HG02798 (cell line): Measurements from ENCODE around the gene RPAP3.

Experiments used
- ATAC-seq: cut with Tn5 transposase; IDR thresholded peaks from one replicate; pipeline ENCODE4 v1.9.1; 2021; ENCODE audit warnings: mild to moderate bottlenecking; ENCODE audit not compliant: unreplicated experiment, poor library complexity

RPAP3 gene

DNA sequence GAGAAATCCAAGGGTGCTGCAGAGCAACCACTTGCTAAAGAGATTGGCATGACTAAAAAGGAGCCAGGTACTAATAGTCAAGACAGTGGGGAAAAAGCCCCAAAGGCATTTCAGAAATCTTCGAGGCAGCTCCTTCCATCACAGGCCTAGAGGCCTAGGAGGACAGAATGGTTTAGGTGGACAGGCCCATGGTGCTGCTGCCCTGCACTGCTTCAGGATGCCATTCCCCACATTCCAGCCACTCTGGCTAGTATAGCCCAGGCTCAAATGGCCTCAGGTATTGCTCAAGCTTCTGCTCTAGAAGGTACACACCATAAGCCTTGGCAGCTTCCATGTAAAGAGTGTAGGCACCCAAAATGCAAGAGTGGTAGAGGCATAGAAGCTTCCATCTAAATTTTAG, 92.9 kb downstream of the RPAP3 start:
- ATAC-seq: no peak

DNA sequence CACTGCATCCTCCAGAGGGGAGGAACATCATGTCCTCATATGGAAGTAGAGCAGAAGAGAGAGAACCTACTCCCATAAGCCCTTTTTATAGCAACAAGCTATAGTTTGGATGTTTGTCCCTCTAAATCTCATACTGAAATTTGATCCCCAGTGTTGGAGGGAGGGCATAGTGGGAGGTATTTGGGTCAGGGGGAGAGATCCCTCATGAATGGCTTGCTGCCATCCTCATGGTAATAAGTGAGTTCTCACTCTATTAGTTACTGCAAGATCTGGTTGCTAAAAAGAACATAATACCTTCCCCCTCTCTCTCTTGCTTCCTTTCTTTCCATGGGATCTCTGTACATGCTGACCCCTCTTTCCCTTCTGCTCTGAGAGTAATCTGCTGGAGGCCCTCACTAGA, 93.9 kb downstream of the RPAP3 start:
- no peak for ATAC-seq
